HG03064 (cell line): ENCODE measurements around the gene ATP13A5.

Source experiments
- ATAC-seq: cut with Tn5 transposase; IDR thresholded peaks from one replicate; pipeline ENCODE4 v1.9.1; 2021; ENCODE audit warnings: low read depth; ENCODE audit not compliant: unreplicated experiment

The ATP13A5 gene

DNA sequence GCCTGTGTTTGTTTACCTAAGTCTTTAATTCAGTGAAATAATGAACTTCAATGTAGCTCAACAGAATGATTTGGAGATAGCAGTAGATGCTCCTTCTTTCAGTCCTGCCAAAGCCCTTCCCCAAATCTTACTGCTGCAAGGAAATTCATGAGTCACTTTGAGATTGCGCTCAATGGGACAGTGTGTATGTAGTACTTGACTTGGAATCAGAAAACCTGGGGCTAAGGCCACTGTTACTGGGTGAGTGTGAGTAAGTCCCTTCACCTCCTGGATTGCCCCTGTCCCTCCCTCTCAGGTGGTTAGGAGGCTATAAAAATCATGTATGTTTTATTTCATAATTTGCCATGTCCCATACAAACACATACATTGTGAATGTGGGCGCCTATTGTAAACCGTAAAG lies 29.9 kb downstream of the ATP13A5 start:
- no peak for ATAC-seq

DNA sequence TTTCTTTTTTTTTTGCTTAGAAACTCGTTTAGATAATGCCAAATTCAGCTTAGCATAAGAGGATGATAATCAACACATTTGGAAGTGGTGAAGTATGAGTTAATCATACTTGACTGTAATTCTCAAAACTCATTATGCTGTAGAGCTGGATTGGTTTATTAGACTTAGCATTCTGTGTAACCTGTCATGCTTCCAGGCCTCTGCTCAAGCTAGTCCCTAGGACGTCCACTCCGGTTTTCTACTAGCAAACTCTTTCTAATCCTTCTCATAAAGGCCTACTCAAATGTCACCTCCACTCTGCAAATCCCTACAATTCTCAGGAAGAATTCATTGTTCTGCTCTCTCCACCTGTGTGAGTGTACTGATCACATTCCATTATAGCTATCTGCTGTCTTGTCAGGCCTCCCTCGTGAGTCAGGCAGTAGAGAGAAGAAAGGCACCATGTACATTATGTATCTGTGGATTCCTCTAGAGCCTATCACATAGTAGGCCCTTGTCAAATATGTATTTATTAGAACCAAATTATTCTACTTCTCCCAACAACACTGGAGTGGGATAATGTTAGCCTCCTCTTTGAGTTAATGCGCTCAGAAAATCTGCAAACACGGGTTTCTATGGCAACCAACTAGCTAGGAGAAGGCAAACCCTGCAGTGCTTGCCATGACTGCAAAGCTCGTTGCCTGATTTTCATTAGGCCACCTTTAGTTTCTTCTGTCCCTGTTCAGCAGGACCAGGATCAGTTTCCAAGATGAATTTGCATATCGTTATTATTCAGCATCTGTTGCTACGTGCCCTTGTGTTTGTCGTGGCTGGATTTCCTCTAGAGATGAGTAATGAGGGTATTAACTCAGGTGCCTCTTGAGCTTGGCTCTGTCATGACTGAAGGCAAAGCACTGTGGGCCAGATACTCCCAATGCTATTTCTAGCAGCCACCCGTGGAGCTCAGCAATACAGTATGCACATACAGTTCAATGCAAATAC lies 30.7 kb downstream of the ATP13A5 start:
- ATAC-seq = no peak

DNA sequence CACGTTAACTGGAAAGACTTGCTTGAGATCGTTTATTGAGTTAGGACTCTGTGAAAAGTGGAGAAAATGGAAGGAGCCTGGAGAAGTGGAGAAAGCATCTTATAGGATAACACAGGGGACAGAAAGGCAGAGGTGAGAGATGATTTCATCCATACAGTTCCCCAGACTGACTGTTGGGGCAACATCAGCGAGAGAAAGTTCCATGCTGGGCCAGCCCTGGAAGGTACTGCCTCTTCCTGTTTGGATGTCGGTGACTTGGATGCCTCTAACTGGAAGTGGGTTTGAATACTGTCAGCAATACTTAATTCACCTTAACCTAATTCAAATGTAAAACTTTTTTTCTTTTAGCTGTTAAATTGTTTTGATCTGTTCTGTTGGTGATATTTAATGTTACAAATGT lies 32.3 kb downstream of the ATP13A5 start:
- ATAC-seq = no peak

DNA sequence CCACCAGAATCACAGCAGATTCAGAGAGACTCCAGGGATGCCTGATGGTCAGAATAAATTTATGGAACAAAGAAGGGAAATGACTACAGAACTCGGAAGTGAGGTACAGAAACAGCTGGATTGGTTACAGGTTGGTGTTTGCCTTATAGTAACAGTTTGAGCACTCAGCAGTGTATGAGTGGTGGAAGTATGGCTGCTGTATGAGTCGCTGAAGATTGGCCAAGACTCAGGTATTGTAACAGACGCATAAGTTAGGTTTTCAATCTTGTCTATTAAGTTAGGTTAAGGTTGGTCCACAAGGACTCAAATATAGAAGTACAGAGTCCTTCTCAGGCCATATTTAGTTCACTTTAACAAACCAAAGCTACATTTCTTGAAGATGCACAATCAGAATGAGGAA lies 33.1 kb downstream of the ATP13A5 start:
- no peak for ATAC-seq

DNA sequence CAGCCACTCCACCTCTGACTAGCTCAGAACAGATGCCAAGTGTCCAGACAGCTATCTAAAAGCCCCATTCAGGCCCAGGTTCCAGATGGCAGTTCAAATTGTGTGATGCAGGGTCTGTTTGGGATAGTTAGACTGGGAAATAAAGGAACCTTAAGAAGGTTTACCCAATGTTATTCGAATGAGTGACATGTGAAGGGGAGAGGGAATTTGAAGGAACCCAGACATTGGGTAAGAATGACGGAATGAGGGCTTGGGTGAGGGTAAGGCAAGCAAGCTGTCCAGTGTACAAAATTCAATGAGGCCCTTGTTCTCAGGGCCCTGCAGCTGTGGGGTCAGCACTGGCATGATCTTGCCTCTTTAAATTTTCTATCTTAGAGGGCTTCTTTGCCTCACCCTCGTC lies 34.1 kb downstream of the ATP13A5 start:
- no peak for ATAC-seq

DNA sequence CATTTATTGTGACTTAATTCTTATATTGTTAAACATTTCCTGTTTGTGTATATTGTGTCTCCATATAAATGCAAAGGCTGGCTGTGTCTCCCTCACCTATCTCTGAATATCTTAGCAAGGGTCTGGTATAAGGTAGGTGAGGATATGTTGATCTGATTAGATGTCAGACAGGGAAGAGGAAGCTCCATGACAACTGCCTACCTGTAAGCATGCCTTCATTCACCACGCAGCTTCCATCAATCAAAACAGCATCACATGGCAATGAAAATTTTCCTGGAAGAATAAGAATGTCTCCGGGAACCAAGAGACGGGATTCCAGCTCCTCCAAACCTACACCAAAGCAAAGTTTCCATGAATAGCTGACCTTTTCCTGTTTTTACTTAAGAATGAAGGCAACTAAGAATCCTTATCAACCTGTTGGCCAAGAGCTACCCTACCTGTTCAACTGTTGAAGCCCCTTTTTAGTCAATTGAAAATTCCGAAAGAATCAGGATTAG lies 34.8 kb downstream of the ATP13A5 start:
- no peak for ATAC-seq

DNA sequence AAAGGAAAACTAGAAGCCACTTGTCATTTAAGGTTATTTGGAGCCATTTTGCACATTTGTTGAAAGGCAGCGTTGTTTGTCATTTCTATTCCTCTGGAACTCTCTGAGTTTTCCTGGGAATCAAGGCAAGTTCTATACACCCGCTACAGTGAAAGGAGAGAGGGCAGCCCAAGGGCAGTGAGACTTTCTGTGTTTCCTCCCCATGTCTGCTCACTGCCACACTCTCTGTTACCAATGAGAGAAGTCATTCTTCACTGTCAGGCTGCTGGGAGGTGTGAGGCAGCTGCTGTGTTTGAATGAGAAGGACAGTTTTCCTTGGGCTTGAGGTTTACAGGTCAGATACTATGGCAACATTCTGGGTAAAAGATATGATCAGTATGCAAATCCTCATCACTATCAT lies 36.0 kb downstream of the ATP13A5 start:
- no peak for ATAC-seq

DNA sequence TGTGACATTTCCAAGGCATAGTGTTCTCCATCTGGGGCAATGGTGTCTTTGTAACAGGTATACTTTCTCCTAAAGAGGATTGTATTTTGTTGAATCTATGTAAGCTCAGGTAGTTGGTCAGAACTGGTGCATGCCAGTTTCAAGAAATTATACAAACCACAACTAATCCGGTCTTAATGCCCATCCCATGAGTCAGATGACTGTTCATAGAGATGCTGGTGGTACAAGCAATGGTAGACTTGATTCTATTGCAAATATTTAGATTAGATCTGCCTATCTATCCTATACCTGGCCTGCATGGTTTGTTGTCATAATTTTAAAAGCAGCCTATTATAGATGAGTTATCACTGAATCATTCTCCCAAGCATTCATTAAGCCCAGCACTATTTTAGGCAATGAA lies 43.5 kb downstream of the ATP13A5 start:
- ATAC-seq = no peak

DNA sequence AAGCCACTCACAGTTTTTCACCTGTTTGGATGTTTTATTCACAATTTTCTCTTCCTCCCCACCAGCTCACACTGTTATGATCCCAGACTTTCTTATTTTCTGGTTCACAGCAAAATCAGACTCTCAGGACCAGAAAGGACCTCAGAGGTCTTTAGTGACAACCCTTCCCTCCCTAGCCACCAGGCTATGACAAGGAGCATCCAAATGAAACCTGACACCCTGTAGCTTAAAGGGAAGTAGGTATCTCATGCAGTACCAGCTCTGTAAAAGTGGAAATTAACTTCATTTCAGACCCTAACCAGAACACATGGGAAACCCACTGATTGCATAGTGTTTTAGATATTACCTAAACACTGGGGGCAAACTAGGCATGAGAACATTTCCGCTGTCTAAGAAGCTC lies 45.3 kb downstream of the ATP13A5 start:
- ATAC-seq = no peak

DNA sequence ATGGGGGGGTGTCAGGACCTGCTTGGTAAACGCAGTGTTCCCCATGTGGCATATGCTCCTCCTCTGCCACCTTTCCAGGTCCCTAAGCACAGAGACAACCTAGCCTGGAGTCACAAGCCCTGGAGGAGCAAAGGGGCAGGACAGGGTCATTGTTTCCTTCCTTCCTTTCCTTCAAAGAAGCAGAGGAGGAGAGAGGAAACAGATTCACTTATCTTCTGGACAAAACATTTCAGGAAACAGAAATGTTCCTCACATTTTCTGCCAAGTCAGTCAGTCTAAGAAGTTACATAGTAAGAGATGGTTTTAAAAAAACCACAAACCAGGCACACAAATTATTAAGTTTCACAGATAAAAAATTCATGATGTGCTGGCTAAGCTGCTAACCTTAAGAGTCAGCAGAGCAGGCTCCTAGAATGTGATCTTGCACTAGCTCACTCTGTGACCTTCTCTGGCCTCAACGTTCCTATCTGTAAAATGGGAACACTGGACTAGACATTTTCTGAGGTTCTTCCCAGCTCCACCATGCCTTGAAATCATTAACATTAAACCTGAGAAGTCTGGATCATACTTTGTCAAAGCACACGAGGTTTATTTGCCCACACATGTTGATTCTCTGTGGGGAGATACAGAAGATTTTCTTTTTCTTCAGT lies 47.9 kb downstream of the ATP13A5 start:
- ATAC-seq = no peak

DNA sequence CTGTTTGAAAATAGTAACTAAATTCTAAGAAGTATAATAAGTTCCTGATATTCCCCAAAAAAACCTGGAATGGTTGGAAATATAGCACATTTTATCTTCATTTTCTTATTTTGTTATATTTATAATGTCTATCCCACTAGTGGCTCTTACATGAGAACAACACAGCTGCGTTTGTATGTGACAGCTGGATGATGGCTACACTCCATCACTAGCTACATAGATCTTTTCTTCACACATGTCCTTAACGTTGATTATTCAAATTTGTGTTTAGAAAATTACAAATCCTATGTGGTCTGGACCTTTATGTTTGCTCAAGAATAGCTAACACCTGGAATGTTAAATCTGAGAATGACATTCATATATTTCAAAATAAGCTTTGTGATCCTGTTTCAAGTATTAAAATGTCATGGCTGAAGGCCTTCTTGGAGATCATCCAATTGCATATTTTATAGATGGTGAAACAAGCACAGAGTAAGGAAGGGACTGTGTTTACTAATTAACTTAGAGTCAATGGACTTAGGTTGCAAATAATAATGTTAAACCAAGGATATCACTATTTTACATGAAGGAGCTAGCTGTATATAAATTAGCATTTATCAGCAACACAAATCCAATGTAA lies 60.8 kb downstream of the ATP13A5 start:
- no peak for ATAC-seq

DNA sequence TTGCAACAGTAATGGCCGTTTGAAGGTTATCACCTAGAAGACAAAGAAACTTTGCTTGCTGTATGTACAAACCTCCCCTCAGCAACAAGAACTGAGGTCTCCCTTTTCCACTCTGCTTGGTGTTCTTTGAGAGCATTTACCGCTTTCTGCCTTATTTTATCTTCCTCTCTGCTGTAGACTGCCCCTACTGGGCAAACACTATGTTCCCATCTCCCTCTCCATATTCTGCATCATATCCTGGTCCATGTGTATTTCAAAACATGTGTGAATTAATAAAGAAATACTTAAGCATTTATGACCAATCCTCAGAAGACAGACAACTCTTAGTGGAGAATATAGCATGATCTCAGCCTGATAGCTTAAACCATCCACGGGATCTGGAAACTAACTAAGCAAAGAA lies 64.4 kb downstream of the ATP13A5 start:
- ATAC-seq = no peak

DNA sequence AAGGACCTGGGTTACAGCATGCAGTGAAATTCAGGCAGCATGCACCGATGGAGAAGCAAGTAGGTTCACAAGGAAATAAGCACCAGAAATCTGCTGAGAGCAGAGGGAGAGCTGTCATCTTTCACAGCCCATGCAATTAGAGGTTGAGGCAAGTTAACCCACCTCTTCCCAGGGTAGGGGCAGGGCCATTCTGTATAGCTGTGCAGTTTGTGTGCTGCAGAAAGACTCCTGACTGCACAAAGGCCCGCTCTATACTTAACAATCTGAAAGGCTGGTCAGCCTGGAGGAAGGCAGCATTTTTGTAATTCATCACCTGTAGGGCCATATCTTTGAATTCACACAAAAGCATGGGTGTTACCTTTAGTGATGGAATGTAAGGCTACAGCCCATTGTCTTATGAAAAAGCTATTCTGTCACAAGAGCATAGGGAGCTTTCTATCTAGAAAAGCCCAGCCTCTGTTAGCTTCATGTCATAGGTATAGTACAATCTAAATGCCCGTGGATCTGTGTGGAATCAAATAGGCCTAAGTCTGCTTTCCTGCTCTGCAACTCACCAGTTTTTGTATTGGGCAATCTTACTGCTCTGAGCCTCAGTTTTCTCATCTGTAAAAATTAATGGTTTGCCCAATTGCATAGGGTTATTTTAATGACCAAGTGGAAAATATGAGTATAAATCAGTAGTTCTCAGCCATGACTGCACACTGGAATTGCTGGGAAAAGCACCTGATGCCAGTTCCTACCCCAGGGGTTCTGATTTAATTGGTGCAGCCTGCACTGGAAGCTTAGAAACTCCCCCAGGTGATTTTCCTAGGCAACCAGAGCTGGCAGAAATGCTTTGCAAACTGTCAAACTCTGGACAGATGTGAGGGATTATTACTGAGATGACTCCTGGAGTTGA lies 65.2 kb downstream of the ATP13A5 start:
- ATAC-seq = no peak

DNA sequence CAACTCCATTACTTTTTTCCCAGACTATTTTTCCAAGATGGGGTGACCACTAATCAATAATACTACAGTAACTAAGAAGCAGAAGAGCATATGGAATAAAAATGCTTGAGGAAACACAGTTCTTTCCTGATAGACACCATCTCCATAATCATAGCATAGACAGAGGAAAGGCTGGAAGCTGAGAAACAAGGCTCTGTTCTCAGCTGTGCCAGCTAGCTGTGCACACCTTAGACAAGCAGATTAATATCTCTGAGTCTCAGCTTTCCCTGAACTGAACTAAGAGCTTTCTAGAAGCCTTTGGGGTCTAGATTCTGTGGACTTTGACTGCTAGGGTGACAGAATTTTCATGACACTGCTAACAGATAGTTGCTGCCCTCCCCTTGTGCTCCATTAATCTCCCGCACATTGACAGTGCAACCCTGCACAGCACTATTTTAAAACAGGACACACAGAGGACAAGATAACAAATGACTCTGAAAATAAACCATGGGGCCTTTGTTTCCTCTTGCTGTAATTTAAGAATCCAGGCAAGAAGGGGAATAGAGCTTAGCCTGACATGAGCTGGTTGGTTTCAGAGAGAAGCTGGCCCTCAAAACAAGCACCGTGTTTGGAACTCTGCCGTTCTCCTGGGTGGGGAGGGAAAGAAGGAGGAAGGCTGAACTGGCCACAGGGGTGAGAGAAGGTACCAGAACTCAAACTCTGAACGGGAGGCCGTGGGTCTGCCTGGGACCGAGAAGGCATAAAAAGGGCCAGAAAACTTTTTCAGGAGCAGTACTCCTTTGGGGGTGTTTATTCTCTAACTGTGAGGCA lies 67.4 kb downstream of the ATP13A5 start:
- ATAC-seq = no peak

DNA sequence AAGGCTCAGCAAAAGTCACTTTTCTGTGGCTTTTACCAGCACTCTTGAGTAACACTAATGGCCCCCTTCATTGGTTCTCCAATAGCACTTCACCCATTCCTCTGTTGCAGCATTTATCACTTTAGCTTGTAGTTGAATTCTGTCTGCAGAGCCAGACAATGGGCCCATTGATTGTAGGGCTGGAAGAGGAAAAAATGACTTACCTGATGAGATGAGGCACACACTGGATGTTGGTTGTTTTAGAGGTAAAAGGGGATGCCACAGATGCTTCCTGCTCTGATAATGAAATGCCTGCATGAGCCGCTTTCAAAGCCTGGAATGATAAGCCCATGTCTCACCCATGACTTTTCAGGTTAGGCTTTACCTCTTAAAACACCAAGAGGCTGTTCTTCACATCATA lies 73.2 kb downstream of the ATP13A5 start:
- no peak for ATAC-seq

DNA sequence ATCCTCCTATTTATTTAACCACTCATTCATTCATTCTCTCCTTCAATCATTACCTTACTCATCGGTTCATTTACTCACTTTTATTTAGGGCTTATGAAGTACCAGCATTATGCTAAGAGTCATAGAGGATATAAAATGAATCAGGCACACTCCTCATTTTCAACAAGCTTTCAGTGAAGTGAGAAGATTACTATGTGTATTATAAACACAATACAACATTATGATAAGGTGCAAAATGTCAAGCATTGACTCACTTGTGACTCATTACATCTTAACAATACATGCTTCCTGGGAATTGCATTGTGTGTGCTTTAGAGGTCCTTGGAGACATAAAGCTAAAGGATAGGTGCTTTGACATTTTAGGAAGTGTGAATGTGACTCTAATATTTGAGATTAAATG lies 77.1 kb downstream of the ATP13A5 start:
- no peak for ATAC-seq

DNA sequence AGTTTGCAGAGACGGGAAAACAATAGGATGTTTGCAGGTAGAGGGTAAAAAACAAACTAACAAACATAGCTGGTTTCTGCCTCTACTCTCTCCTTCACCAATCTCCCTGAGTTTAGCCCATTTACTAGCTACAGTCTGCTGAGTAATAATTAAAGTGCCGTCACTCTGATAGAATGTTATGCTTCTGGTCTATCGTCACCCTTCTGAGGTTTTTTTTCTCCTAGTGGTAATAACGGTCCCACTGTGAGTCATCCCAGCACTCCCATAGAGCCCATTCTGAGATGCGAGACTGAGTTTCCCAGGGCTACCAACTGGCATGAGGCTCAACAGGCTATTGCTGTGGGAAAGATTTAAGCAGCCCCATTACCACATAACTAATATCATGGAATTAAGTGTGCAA lies 81.1 kb downstream of the ATP13A5 start:
- no peak for ATAC-seq

DNA sequence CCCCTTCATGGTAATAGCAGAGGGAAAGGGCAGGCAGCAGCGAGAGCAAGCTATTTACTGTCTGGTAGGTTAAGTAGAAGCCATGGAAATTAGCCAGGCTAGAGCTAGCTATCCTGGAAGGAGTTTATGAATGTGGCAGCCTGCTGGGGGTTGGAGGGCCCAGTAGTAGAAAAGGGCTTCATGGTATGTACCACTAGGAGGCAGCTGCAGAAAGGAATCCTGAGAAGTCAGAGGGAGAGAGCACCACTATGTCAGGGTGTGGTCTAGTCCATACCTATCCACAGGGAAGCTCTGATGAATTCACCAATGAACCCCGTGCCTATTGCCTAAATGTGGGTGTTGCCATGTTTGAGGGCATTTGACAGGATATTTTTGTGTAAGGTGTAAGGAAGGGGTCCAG lies 82.6 kb downstream of the ATP13A5 start:
- no peak for ATAC-seq

DNA sequence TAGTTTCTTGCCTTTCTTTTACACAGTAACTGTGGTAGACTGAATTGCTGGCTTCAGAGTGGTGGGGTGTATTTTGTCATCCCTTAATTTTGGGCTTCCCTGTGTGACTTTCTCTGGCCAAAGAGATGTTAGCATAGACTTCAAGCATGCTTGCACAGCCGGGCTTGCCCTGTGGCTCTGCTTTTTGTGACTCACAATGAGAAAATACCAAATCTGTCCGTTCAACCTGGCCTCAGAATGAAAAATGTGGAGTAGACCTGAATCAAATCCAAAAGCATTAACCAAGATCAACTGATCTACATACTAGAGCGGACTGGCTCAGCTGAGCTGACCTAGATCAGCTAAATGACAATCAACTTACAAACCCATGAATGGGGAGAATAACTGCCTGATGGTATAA lies 86.2 kb downstream of the ATP13A5 start:
- no peak for ATAC-seq
